Adrenal gland (tissue), 12 donors: ENCODE measurements around the gene PIAS4. TPM values are rescaled to one million over a fixed set of nuclear protein-coding genes. Genes with fewer than 3 reads are reported as not detected.

ENCODE experiments used
- DNase-seq, 7 donors: peaks; one replicate each; pipeline ENCODE4 v3.0.0-alpha.2; 2019 to 2020
- H3K27ac ChIP-seq, 5 donors: fragments of 200-600 bp; sonication (generic) in 4 of 5; 1 replicate in 3 of 5; 2 replicates in 2 of 5; pipeline versions ENCODE4 v1.5.1 to v1.8.0; 2016 to 2020; ENCODE audit warnings: mild to moderate bottlenecking in 1 of 5
- H3K27me3 ChIP-seq: fragments of 200-600 bp; 2 replicates; pipeline ENCODE4 v1.8.0; 2021
- H3K36me3 ChIP-seq, 2 donors: fragments of 200-600 bp; replicated peaks in 1 of 2; 1 replicate in 1 of 2; 2 replicates in 1 of 2; pipeline versions ENCODE4 v1.5.1 to v1.8.0; 2018 to 2022
- H3K4me1 ChIP-seq, 2 donors: fragments of 200-600 bp; replicated peaks in 1 of 2; 1 replicate in 1 of 2; 2 replicates in 1 of 2; pipeline versions ENCODE4 v1.5.1 to v1.8.0; 2018 to 2021
- H3K4me3 ChIP-seq, 4 donors: fragments of 200-600 bp; sonication (generic) in 3 of 4; one replicate each; pipeline ENCODE4 v1.5.1; 2016 to 2018
- H3K9me3 ChIP-seq, 3 donors: fragments of 200-600 bp; sonication (generic) in 1 of 3; replicated peaks in 1 of 3; 1 replicate in 2 of 3; 2 replicates in 1 of 3; pipeline versions ENCODE4 v1.5.1 to v1.8.0; 2016 to 2021
- POLR2A ChIP-seq, 2 donors: fragments of 450-650 bp; IDR thresholded peaks; one replicate each; pipeline ENCODE4 v1.6.1; 2017; ENCODE audit warnings: antibody characterized with exemption in 2 of 2, mild to moderate bottlenecking in 2 of 2, moderate library complexity in 1 of 2
- whole genome bisulfite sequencing, 4 donors: extraction: QIAGEN DNeasy Blood & Tissue Kit in 2 of 4; methylation state at CpG; one replicate each; pipeline versions ENCODE4 v1.1.5 to v1.1.7; 2013 to 2017; 5-methylcytosine and 5-hydroxymethylcytosine counted together
- intact Hi-C, 2 donors: fragments of 100-400 bp; cut with DNase I; formaldehyde crosslinking; loops; one replicate each; pipeline versions ENCODE4 v1.14.1 to v1.15.0; 2022 to 2023
- polyA plus RNA-seq, 3 donors: library from polyadenylated mRNA; stranded (reverse); fragments of 200-250 nt in 2 of 3; fragments of 350-450 nt in 1 of 3; fragmentation: Illumina TruSeq in 1 of 3; extraction: RNeasy Lipid Tissue Mini Kit (QIAGEN cat#74804) in 1 of 3; gene quantifications; one replicate each; pipeline ENCODE4 v1.2.3, GENCODE V29; 2013 to 2014
- total RNA-seq, 9 donors: library from RNA; depleted of rRNA in 4 of 9; stranded (reverse); fragments of >200 nt in 4 of 9; fragments of 120-200 nt in 1 of 9; fragmentation: NEBNext Ultra II Directional in 1 of 9; extraction: Animal tissue kit (Norgen Biotek cat#: 25700) in 1 of 9; gene quantifications; one replicate each; pipeline versions ENCODE4 v1.1.0 to v1.2.4, GENCODE V29; 2013 to 2023
- TF ChIP-seq, protein P1 (sequence below), 6 experiments: fragments of 450-650 bp in 4 of 6; fragments of 200-600 bp in 2 of 6; sonication (generic) in 1 of 6; IDR thresholded peaks; 1 replicate in 5 of 6; 2 replicates in 1 of 6; pipeline versions ENCODE4 v1.5.1 to v1.8.0; 2016 to 2021; ENCODE audit warnings: antibody characterized with exemption in 6 of 6, mild to moderate bottlenecking in 2 of 6, moderate library complexity in 1 of 6
- donor health status: healthy with polysubstance abuse.
- donor health status: Bipolar disorder and iron deficiency.
- donor health status: DM: yes; HTN: yes; CAD: no.
- donor health status: DM: no; HTN: no; CAD: no.
- donor health status: DM: no; HTN: no; CAD: no.
- donor health status: DM: yes; HTN: yes; CAD: no.

The PIAS4 gene
- total and polyA plus RNA-seq, 12 donors, result 13.7 to 40.7 (median 22.5) TPM

DNA sequence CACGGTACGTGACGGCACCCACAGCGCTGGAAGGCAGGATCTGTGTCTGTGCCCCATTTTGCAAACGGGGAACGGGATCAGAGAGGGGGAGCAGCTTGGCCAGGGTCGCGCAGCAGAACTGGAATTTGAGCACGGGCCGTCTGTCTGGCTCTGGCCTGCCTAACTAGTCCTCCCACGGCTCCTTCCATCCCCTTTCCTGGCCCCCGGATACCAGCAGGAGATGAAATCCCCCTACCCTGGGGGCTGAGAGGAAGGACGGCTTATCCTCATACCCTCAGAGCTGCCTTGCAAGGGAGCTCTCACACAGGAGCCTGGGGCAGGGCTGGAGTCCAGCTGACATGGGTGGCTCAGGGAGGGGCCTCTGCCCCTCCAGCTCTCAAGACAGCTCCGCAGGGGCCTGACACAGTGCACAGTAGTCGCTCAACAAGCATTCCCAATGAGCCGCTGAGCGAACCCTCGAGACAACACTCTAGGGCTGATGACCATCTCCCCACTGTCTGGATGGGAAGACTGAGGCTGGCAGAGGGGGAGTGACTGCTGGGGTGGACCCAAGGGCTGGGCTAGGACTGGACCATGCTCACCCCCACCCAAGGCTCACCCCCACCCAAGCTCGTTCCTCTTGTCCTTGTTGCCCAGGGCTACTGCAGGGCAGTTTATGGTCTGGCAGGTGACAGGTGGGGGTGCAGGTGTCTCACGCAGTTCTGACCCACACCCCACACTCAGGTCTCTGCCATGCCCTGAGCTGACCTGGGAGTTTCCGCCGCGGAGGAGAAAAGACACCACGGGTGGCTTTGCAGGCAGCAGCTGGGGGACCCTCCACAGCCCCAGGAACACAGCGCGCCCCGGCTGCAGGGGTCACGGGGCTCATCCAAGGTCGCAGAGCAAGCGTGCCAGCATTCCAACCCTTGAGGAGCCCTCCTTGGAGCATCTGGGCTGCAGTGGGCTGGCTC, 55.2 kb downstream of the PIAS4 start:
- TF ChIP-seq POLR2A (IDR thresholded peaks at IDR 0.05), result no peak
- TF ChIP-seq, protein P1, sequence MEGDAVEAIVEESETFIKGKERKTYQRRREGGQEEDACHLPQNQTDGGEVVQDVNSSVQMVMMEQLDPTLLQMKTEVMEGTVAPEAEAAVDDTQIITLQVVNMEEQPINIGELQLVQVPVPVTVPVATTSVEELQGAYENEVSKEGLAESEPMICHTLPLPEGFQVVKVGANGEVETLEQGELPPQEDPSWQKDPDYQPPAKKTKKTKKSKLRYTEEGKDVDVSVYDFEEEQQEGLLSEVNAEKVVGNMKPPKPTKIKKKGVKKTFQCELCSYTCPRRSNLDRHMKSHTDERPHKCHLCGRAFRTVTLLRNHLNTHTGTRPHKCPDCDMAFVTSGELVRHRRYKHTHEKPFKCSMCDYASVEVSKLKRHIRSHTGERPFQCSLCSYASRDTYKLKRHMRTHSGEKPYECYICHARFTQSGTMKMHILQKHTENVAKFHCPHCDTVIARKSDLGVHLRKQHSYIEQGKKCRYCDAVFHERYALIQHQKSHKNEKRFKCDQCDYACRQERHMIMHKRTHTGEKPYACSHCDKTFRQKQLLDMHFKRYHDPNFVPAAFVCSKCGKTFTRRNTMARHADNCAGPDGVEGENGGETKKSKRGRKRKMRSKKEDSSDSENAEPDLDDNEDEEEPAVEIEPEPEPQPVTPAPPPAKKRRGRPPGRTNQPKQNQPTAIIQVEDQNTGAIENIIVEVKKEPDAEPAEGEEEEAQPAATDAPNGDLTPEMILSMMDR (IDR thresholded peaks at IDR 0.05), result no peak
- Histone ChIP-seq H3K27ac (peak overlapping the region; percentile 13 to 98 (median 93)), H3K4me1 (peaks cover 64 to 67% of the 10 kb centered on the region in 2 donors), H3K4me3 (peak overlapping the region in 1 of 4 donors; percentile 99), H3K36me3 (no peaks in the 10 kb centered on the region), H3K9me3 (no peaks in the 10 kb centered on the region), H3K27me3 (no peaks in the 10 kb centered on the region)
- intact Hi-C loops, result loop anchor here in 1 of 2 donors (5.0 kb wide), 1 partner anchor 50 kb away; no protein-coding TSS in a partner anchor
- 40 to 54% (median 53%) methylated on average over 12 to 30 of the region's 30 CpGs for WGBS, 4 donors
- DNase-seq, result no peak

DNA sequence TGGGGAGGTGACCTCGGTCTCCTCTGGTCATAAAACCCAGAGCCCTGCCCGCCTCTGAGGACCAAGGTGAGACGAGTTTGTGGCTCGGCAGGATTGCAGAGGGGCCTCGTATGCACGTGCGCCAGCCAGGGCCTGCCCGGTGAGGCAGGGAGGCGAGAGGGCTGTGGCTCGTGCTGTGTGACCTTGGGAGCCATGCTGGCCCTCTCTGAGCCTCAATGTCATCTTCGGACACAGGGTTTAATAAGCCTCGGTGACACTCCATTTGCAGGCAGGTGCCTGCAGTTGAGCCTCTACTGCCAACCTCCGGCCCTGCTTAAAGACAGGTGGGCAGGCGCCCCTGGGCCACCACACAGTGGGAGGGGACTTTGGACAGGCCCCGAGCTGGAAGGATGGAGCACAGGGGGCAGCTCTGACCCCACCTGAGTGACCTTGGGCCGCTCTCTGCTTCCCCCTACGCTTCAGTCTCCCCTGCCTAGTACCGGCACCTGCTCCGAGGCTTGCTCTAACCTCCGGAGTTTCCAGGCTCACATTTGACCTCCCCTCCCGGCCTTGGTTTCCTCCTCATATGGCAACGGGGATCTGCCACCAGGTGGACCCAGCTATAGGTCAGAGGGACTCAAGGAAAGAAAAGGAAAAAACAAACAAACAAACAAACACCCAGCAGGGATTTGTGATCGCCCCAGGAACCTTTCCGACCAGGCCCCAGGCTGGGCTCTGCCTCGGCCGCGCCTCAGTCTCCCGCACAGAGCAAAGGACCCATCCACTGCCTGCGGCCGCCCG, 56.0 kb downstream of the PIAS4 start:
- WGBS, 4 donors, result 6 to 25% (median 19%) methylated on average over 14 to 31 of the region's 31 CpGs
- H3K4me3 ChIP-seq, result peak overlapping the region in 3 of 4 donors; percentile 81 to 99 (median 93)
- H3K9me3 ChIP-seq, result no peaks in the 10 kb centered on the region
- peak in 6 of 7 donors; percentile 56 to 69 (median 60) for DNase-seq
- no peaks in the 10 kb centered on the region for H3K27me3 ChIP-seq
- H3K36me3 ChIP-seq, result no peaks in the 10 kb centered on the region
- TF ChIP-seq POLR2A (IDR thresholded peaks at IDR 0.05), result peak in 1 of 2 donors; percentile 36
- TF ChIP-seq, protein P1 (IDR thresholded peaks at IDR 0.05), result no peak
- H3K4me1 ChIP-seq, result peaks cover 57 to 66% of the 10 kb centered on the region in 2 donors
- intact Hi-C loops, result loop anchor here in 1 of 2 donors (5.0 kb wide), 1 partner anchor 51 kb away; no protein-coding TSS in a partner anchor
- H3K27ac ChIP-seq, result peak overlapping the region; percentile 69 to 98 (median 90)

DNA sequence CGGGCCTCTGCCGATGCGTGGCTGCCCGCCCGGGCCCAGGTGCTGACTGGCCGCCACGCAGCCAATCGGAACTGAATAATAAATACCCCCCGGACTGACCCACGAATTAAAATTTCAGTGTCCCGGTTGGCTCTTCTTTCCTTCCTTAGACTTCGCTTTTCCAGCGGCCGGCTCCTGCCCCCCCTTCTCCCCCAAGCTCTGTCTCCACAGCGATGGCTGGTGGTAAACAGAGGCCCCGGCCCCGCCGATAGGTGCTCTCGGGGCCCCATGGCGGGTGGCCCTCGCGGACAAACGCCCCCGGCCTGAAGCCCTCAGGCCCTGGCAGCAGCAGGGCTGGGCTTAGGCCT, 56.6 kb downstream of the PIAS4 start:
- peak overlapping the region; percentile 69 to 98 (median 90) for H3K27ac ChIP-seq
- no peaks in the 10 kb centered on the region for H3K36me3 ChIP-seq
- H3K4me3 ChIP-seq, result peak overlapping the region; percentile 81 to 99 (median 96)
- DNase-seq, result peak in 6 of 7 donors; percentile 47 to 67 (median 54)
- H3K27me3 ChIP-seq, result no peaks in the 10 kb centered on the region
- TF ChIP-seq, protein P1 (IDR thresholded peaks at IDR 0.05), result no peak
- TF ChIP-seq POLR2A (IDR thresholded peaks at IDR 0.05), result peak in 1 of 2 donors; percentile 49
- H3K4me1 ChIP-seq, result peaks cover 51 to 61% of the 10 kb centered on the region in 2 donors
- H3K9me3 ChIP-seq, result no peaks in the 10 kb centered on the region
- intact Hi-C loops, result loop anchor here in 1 of 2 donors (5.0 kb wide), 1 partner anchor 52 kb away; no protein-coding TSS in a partner anchor
- WGBS, 4 donors, result 1 to 3% (median 3%) methylated on average over 13 to 24 of the region's 24 CpGs
